ENCODE results near the gene LPAR1. TPM values are rescaled to one million over a fixed set of nuclear protein-coding genes. Genes with fewer than 3 reads are reported as not detected.

LPAR1 gene
- total and polyA plus RNA-seq, 2 of the 8 experiments (the other 6 are each of a cell fraction or from before 2014, with no cell fraction given) = 3.4 to 5.1 TPM

- Histone ChIP-seq H3K18ac (ENCODE audit: extremely low read depth, low read length) (no peak overlapping the region), H2BK120ac (replicated peaks; ENCODE audit: low read depth, low read length) (no peak overlapping the region), H3K9me3 (ENCODE audit: insufficient read depth in 2 of 2, low read depth in 1 of 2, low read length in 1 of 2) (no peaks in the 10 kb centered on the region), H3K79me2 (ENCODE audit: control insufficient read depth in 1 of 2, insufficient read depth in 2 of 2, low read length in 2 of 2) (no peaks in the 10 kb centered on the region), H2BK20ac (ENCODE audit: low read length) (no peak overlapping the region), H3K9ac (replicated peaks in 1 of 4; ENCODE audit: extremely low read depth in 1 of 4, low read depth in 3 of 4, low read length in 3 of 4) (no peak overlapping the region), H3K23ac (ENCODE audit: insufficient read length) (no peak overlapping the region), H3K4me2 (ENCODE audit: insufficient read depth in 1 of 2, low read depth in 2 of 2, low read length in 2 of 2) (no peak overlapping the region), H2BK12ac (ENCODE audit: low read depth, low read length) (no peak overlapping the region), H3K4me3 (ENCODE audit: extremely low read depth in 1 of 4, insufficient read depth in 2 of 4, low read depth in 3 of 4, low read length in 4 of 4) (no peak overlapping the region), H3K56ac (replicated peaks; ENCODE audit: insufficient read length, low read depth, low read length) (no peak overlapping the region), H3K36me3 (ENCODE audit: control insufficient read depth in 2 of 4, insufficient read depth in 4 of 4, low read length in 3 of 4) (no peaks in the 10 kb centered on the region), H2BK5ac (ENCODE audit: low read depth, low read length) (no peak overlapping the region), H3K4me1 (replicated peaks in 1 of 4; ENCODE audit: control insufficient read depth in 3 of 4, insufficient read depth in 4 of 4, low read length in 3 of 4) (no peaks in the 10 kb centered on the region), H3K4ac (replicated peaks; ENCODE audit: insufficient read length, low read depth, low read length) (no peak overlapping the region), H3K27ac (ENCODE audit: low read depth, low read length) (no peak overlapping the region), H4K5ac (ENCODE audit: insufficient read length, low read depth, low read length) (no peak overlapping the region), H4K8ac (ENCODE audit: extremely low read depth, insufficient read depth, low read length) (no peak overlapping the region), H4K20me1 (replicated peaks in 1 of 2; ENCODE audit: control insufficient read depth in 1 of 2, insufficient read depth in 2 of 2, low read length in 2 of 2) (no peaks in the 10 kb centered on the region), H2AFZ (ENCODE audit: low read length) (no peak overlapping the region), H3K27me3 (replicated peaks in 1 of 4; ENCODE audit: control insufficient read depth in 3 of 4, extremely low read depth in 1 of 4, insufficient read depth in 3 of 4, low read length in 3 of 4) (no peaks in the 10 kb centered on the region), H2AK5ac (ENCODE audit: low read depth, low read length) (no peak overlapping the region), H3K14ac (ENCODE audit: insufficient read length) (no peak overlapping the region), H3K79me1 (ENCODE audit: low read depth, low read length) (no peaks in the 10 kb centered on the region), H2BK15ac (ENCODE audit: low read length) (no peak overlapping the region), H4K91ac (replicated peaks; ENCODE audit: insufficient read length, low read length) (no peak overlapping the region), H3K23me2 (ENCODE audit: low read depth, low read length) (no peaks in the 10 kb centered on the region)
- POLR2A ChIA-PET (ENCODE audit: partially characterized antibody) = no interaction called here
- DNase-seq (ENCODE audit: low read depth in 1 of 2, low spot score in 2 of 2) (no peak), FAIRE-seq (no peak)
- CTCF ChIA-PET (ENCODE audit: partially characterized antibody) = interaction anchor here (1.1 to 1.6 kb wide), 2 partner anchors 24 to 173 kb away, joined by 3 to 4 read pairs; no protein-coding TSS in a partner anchor
- 100% methylated on average over 1 of the region's 1 CpG; no CpG with 5 or more reads in 1 of the 2 experiments for WGBS, 2 experiments (ENCODE audit: extremely low coverage in 1 of 2, insufficient coverage in 1 of 2, insufficient read length in 1 of 2, insufficient replicate concordance in 2 of 2, low coverage in 1 of 2, low lambda C conversion rate in 2 of 2, missing lambda C conversion rate in 1 of 2)
- no peak for TF ChIP-seq PHF8 (conservative IDR thresholded peaks at IDR 0.05; ENCODE audit: low read depth, low read length)
- no peak for TF ChIP-seq SP4 (IDR thresholded peaks at IDR 0.05; ENCODE audit: low read length)
- TF ChIP-seq CHD1 (IDR thresholded peaks at IDR 0.05; ENCODE audit: low read depth, low read length) = no peak
- TF ChIP-seq SP1 (IDR thresholded peaks at IDR 0.05; ENCODE audit: low read depth, low read length) = no peak
- TF ChIP-seq POLR2A (IDR thresholded peaks at IDR 0.05; ENCODE audit: control extremely low read depth in 1 of 2, low read depth in 2 of 2, low read length in 2 of 2) = no peak
- no peak for TF ChIP-seq CBX5 (IDR thresholded peaks at IDR 0.05; ENCODE audit: low read depth, low read length)
- TF ChIP-seq ATF2 (IDR thresholded peaks at IDR 0.05; ENCODE audit: low read length) = no peak
These were observed 202.4 kb downstream of the LPAR1 start for GRCh38 chr9:110835859-110836271.
